Endodermal cell (in vitro differentiated cells): ENCODE results near the gene HACD3. TPM values are rescaled to one million over a fixed set of nuclear protein-coding genes. Genes with fewer than 3 reads are reported as not detected.

Experiments
- DNase-seq: peaks from one replicate; pipeline ENCODE4 v3.0.0-alpha.2; 2017
- H3K27ac ChIP-seq: 2 replicates; pipeline ENCODE4 v1.5.1; 2013; ENCODE audit warnings: mild to moderate bottlenecking, low read depth, low read length, moderate library complexity
- H3K27me3 ChIP-seq: 2 replicates; pipeline ENCODE4 v1.6.1; 2013; ENCODE audit warnings: mild to moderate bottlenecking, low read length, moderate library complexity; ENCODE audit not compliant: insufficient read depth, control insufficient read depth, poor library complexity, severe bottlenecking
- H3K36me3 ChIP-seq: 2 replicates; pipeline ENCODE4 v1.7.0; 2013; ENCODE audit warnings: mild to moderate bottlenecking, low read length, moderate library complexity; ENCODE audit not compliant: control insufficient read depth, insufficient read depth
- H3K4me1 ChIP-seq: one replicate; pipeline ENCODE4 v1.7.0; 2013; ENCODE audit warnings: low read length; ENCODE audit not compliant: control insufficient read depth, insufficient read depth
- H3K4me3 ChIP-seq: 2 replicates; pipeline ENCODE4 v1.5.1; 2013; ENCODE audit warnings: mild to moderate bottlenecking, low read length, moderate library complexity
- H3K9ac ChIP-seq: 2 replicates; pipeline ENCODE4 v1.6.1; 2013; ENCODE audit warnings: mild to moderate bottlenecking, low read length, moderate library complexity; ENCODE audit not compliant: poor library complexity, severe bottlenecking; ENCODE audit errors: extremely low read depth
- H3K9me3 ChIP-seq: 2 replicates; pipeline ENCODE4 v1.6.1; 2013; ENCODE audit warnings: mild to moderate bottlenecking, low read length, moderate library complexity; ENCODE audit not compliant: control insufficient read depth
- H3K27ac Mint-ChIP-seq: 2 replicates; pipeline ENCODE4 v1.8.0; 2020; ENCODE audit warnings: mixed read lengths
- H3K27me3 Mint-ChIP-seq: 2 replicates; pipeline ENCODE4 v1.8.0; 2021; ENCODE audit warnings: mild to moderate bottlenecking, mixed read lengths; ENCODE audit not compliant: insufficient read depth
- H3K36me3 Mint-ChIP-seq: 2 replicates; pipeline ENCODE4 v1.8.0; 2020; ENCODE audit warnings: low read depth, mixed read lengths
- H3K4me1 Mint-ChIP-seq: 2 replicates; pipeline ENCODE4 v1.8.0; 2020; ENCODE audit warnings: mixed read lengths
- H3K4me3 Mint-ChIP-seq: 2 replicates; pipeline ENCODE4 v1.8.0; 2020; ENCODE audit warnings: mild to moderate bottlenecking, moderate library complexity, mixed read lengths
- H3K9me3 Mint-ChIP-seq: 2 replicates; pipeline ENCODE4 v1.8.0; 2020; ENCODE audit warnings: mild to moderate bottlenecking, mixed read lengths
- CTCF ChIP-seq: fragments of 200-600 bp; sonication (generic); conservative IDR thresholded peaks from 2 replicates; pipeline ENCODE4 v1.5.0; 2021; ENCODE audit warnings: antibody characterized with exemption, mild to moderate bottlenecking
- WGBS, 2 experiments: methylation state at CpG; one replicate each; pipeline versions ENCODE4 v1.1.5 to v1.1.7; 2013; ENCODE audit warnings: missing lambda C conversion rate in 2 of 2, mixed read lengths in 1 of 2; ENCODE audit not compliant: insufficient coverage in 1 of 2, insufficient read length in 1 of 2; 5-methylcytosine and 5-hydroxymethylcytosine counted together
- total RNA-seq, 2 donors: library from RNA; stranded (reverse); fragmentation: NEBNext Ultra II Directional in 1 of 2; extraction: Animal tissue kit (Norgen Biotek cat#: 25700) in 1 of 2; gene quantifications; 2 replicates in 1 of 2; 3 replicates in 1 of 2; pipeline ENCODE4 v1.2.1, GENCODE V29; 2021

HACD3 gene
- total RNA-seq, 2 donors from 2014 or later: 129 to 201 TPM

GRCh38 chr15:65578904-65579728, 48.9 kb downstream of the HACD3 start:
- DNase-seq: peak; percentile 50
- Histone ChIP-seq H3K9me3 (no peaks in the 10 kb centered on the region), H3K4me3 (no peak overlapping the region), H3K36me3 (peaks cover 85% of the 10 kb centered on the region), H3K27ac (peak overlapping the region; percentile 16), H3K4me1 (peaks cover 5% of the 10 kb centered on the region), H3K9ac (no peak overlapping the region), H3K27me3 (no peaks in the 10 kb centered on the region)
- Mint-ChIP-seq H3K4me1 (peaks cover 22% of the 10 kb centered on the region), H3K9me3 (no peaks in the 10 kb centered on the region), H3K36me3 (peaks cover 66% of the 10 kb centered on the region), H3K27me3 (no peaks in the 10 kb centered on the region), H3K4me3 (no peak overlapping the region), H3K27ac (peak overlapping the region; percentile 81)
- WGBS, 2 experiments: 86 to 87% methylated on average over 8 of the region's 8 CpGs
- no peak for TF ChIP-seq CTCF

- WGBS, 2 experiments: 69 to 90% methylated on average over 3 of the region's 3 CpGs
- Histone ChIP-seq H3K4me3 (no peak overlapping the region), H3K36me3 (peaks cover 85% of the 10 kb centered on the region), H3K27ac (peak overlapping the region; percentile 58), H3K9me3 (no peaks in the 10 kb centered on the region), H3K27me3 (no peaks in the 10 kb centered on the region), H3K4me1 (peaks cover 5% of the 10 kb centered on the region), H3K9ac (no peak overlapping the region)
- Mint-ChIP-seq H3K36me3 (peaks cover 66% of the 10 kb centered on the region), H3K4me1 (peaks cover 22% of the 10 kb centered on the region), H3K27ac (peak overlapping the region; percentile 81), H3K4me3 (no peak overlapping the region), H3K27me3 (no peaks in the 10 kb centered on the region), H3K9me3 (no peaks in the 10 kb centered on the region)
- no peak for DNase-seq
- no peak for TF ChIP-seq CTCF
Observed at GRCh38 chr15:65579762-65580161, 49.5 kb downstream of the HACD3 start.

GRCh38 chr15:65580287-65580686, 50.0 kb downstream of the HACD3 start:
- H3K4me3 Mint-ChIP-seq: no peak overlapping the region
- peak; percentile 47 for DNase-seq
- no peak for TF ChIP-seq CTCF

More at GRCh38 chr15:65580287-65580686, 50.0 kb downstream of the HACD3 start:
- H3K36me3 ChIP-seq: peaks cover 85% of the 10 kb centered on the region
- peak overlapping the region; percentile 81 for H3K27ac Mint-ChIP-seq
- peaks cover 67% of the 10 kb centered on the region for H3K36me3 Mint-ChIP-seq
- H3K27me3 Mint-ChIP-seq: no peaks in the 10 kb centered on the region
- H3K9me3 Mint-ChIP-seq: no peaks in the 10 kb centered on the region
- H3K9me3 ChIP-seq: no peaks in the 10 kb centered on the region
- H3K27me3 ChIP-seq: no peaks in the 10 kb centered on the region
- peaks cover 5% of the 10 kb centered on the region for H3K4me1 ChIP-seq
- H3K9ac ChIP-seq: no peak overlapping the region
- peaks cover 22% of the 10 kb centered on the region for H3K4me1 Mint-ChIP-seq
- H3K27ac ChIP-seq: peak overlapping the region; percentile 58
- peak overlapping the region; percentile 16 for H3K4me3 ChIP-seq
